ENCODE data around the gene ZMAT2.
"Not testable (repeated sequence)": the region's sequence is repeated elsewhere in the genome, so short reads cannot be mapped to it uniquely, and the experiment has no call there.

Gene ZMAT2

GRCh38 chr5:140710899-140711552 is 10.8 kb downstream of the ZMAT2 start:
- DNase-seq, result peak; percentile 83

- DNase-seq, result no peak
These were observed 11.5 kb downstream of the ZMAT2 start for GRCh38 chr5:140711794-140712193.

GRCh38 chr5:140713562-140714094 is 13.4 kb downstream of the ZMAT2 start:
- DNase-seq, result no peak

- DNase-seq, result not testable (repeated sequence)
These were observed 16.0 kb downstream of the ZMAT2 start for GRCh38 chr5:140716238-140716637.

- no peak for DNase-seq
These were observed 18.0 kb downstream of the ZMAT2 start for GRCh38 chr5:140718266-140718592.

GRCh38 chr5:140720738-140721137 is 20.5 kb downstream of the ZMAT2 start:
- not testable (repeated sequence) for DNase-seq

- DNase-seq, result not testable (repeated sequence)
These were observed 21.1 kb downstream of the ZMAT2 start for GRCh38 chr5:140721395-140721794.

- no peak for DNase-seq
These were observed 25.7 kb downstream of the ZMAT2 start for GRCh38 chr5:140725799-140726471.

GRCh38 chr5:140733098-140733497 is 32.9 kb downstream of the ZMAT2 start:
- DNase-seq, result no peak

GRCh38 chr5:140734354-140734753 is 34.1 kb downstream of the ZMAT2 start:
- DNase-seq, result no peak

GRCh38 chr5:140737486-140737885 is 37.2 kb downstream of the ZMAT2 start:
- DNase-seq, result no peak

GRCh38 chr5:140741967-140742366 is 41.7 kb downstream of the ZMAT2 start:
- DNase-seq, result no peak

GRCh38 chr5:140753561-140753960 is 53.3 kb downstream of the ZMAT2 start:
- DNase-seq, result no peak
